Peyer's patch (tissue), 4 donors: Measurements from ENCODE around the gene MYH7.

Source experiments
- POLR2A ChIP-seq, 2 donors: fragments of 450-650 bp; IDR thresholded peaks; one replicate each; pipeline ENCODE4 v1.5.1; 2017; ENCODE audit warnings: antibody characterized with exemption in 2 of 2, mild to moderate bottlenecking in 2 of 2, moderate library complexity in 2 of 2
- TF ChIP-seq, protein P1 (sequence below), 6 experiments: fragments of 450-650 bp in 4 of 6; fragments of 200-600 bp in 2 of 6; sonication (generic) in 1 of 6; IDR thresholded peaks; one replicate each; pipeline ENCODE4 v1.5.1; 2017 to 2019; ENCODE audit warnings: antibody characterized with exemption in 6 of 6, mild to moderate bottlenecking in 3 of 6, moderate library complexity in 1 of 6

DNA sequence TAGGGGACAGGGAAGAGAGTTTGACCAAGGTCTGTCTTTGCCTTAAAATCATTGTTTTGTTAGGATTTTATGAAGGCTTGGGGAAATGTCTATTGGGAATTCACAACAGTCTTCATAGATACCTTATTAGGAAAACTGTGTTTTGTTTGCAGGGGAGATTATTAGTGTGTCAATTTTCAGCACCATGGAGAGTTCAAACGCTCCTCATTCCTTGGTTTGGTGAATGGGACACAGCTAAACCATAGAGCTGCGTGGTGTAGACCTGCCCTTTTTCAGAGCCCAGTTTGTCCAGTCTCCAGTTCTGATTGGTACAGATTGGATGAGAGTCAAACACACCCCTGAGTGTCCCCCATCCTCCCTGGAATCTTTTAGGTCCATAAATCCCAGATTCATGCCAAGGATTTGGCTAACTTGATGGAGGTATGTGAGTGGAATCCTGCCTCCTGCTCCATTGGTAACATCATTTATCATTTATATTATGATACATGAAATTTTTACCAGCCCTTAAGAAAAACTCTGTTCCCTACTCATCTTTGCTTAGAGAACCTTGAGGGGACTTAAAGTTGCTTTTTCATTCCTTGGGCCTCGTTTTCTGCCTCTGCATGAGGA, 46.0 kb upstream of the MYH7 start:
- TF ChIP-seq, protein P1, sequence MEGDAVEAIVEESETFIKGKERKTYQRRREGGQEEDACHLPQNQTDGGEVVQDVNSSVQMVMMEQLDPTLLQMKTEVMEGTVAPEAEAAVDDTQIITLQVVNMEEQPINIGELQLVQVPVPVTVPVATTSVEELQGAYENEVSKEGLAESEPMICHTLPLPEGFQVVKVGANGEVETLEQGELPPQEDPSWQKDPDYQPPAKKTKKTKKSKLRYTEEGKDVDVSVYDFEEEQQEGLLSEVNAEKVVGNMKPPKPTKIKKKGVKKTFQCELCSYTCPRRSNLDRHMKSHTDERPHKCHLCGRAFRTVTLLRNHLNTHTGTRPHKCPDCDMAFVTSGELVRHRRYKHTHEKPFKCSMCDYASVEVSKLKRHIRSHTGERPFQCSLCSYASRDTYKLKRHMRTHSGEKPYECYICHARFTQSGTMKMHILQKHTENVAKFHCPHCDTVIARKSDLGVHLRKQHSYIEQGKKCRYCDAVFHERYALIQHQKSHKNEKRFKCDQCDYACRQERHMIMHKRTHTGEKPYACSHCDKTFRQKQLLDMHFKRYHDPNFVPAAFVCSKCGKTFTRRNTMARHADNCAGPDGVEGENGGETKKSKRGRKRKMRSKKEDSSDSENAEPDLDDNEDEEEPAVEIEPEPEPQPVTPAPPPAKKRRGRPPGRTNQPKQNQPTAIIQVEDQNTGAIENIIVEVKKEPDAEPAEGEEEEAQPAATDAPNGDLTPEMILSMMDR (IDR thresholded peaks at IDR 0.05) = no peak
- TF ChIP-seq POLR2A (IDR thresholded peaks at IDR 0.05) = no peak
